Type B pancreatic cell (in vitro differentiated cells): ENCODE results near the gene GPR39. TPM values are rescaled to one million over a fixed set of nuclear protein-coding genes. Genes with fewer than 3 reads are reported as not detected.

Source experiments
- DNase-seq: peaks from one replicate; pipeline ENCODE4 v3.0.0; 2021; ENCODE audit warnings: mixed read lengths; ENCODE audit not compliant: unreplicated experiment; ENCODE audit errors: extremely low spot score
- H3K27ac Mint-ChIP-seq: 2 replicates; pipeline ENCODE4 v1.8.0; 2021; ENCODE audit warnings: mild to moderate bottlenecking, mixed read lengths
- H3K27me3 Mint-ChIP-seq: 2 replicates; pipeline ENCODE4 v1.8.0; 2021; ENCODE audit warnings: mixed read lengths
- H3K36me3 Mint-ChIP-seq: 2 replicates; pipeline ENCODE4 v1.8.0; 2021; ENCODE audit warnings: mixed read lengths
- H3K4me1 Mint-ChIP-seq: one replicate; pipeline ENCODE4 v1.8.0; 2021; ENCODE audit warnings: mixed read lengths; ENCODE audit not compliant: unreplicated experiment
- H3K4me3 Mint-ChIP-seq: 2 replicates; pipeline ENCODE4 v1.8.0; 2021; ENCODE audit warnings: mild to moderate bottlenecking, mixed read lengths
- H3K9me3 Mint-ChIP-seq: 2 replicates; pipeline ENCODE4 v1.8.0; 2021; ENCODE audit warnings: mixed read lengths
- CTCF ChIP-seq: fragments of 200-600 bp; sonication (generic); conservative IDR thresholded peaks from 2 replicates; pipeline ENCODE4 v1.5.0; 2021; ENCODE audit warnings: antibody characterized with exemption, mild to moderate bottlenecking
- total RNA-seq: library from RNA; stranded (reverse); gene quantifications from 2 replicates; pipeline ENCODE4 v1.2.1, GENCODE V29; 2021; ENCODE audit warnings: low replicate concordance

The GPR39 gene
- total RNA-seq, 1 donor from 2014 or later = 4.1 TPM

- Mint-ChIP-seq H3K27me3 (no peaks in the 10 kb centered on the region), H3K4me3 (no peak overlapping the region), H3K9me3 (no peaks in the 10 kb centered on the region), H3K36me3 (no peaks in the 10 kb centered on the region), H3K4me1 (peaks cover 17% of the 10 kb centered on the region), H3K27ac (no peak overlapping the region)
- no peak for DNase-seq
- no peak for TF ChIP-seq CTCF
Observed at GRCh38 chr2:132646540-132647108, 230.0 kb downstream of the GPR39 start.

GRCh38 chr2:132651115-132652045 lies 234.8 kb downstream of the GPR39 start:
- H3K36me3 Mint-ChIP-seq = no peaks in the 10 kb centered on the region
- peaks cover 16% of the 10 kb centered on the region for H3K4me1 Mint-ChIP-seq
- H3K27me3 Mint-ChIP-seq = peaks cover under 1% of the 10 kb centered on the region
- H3K9me3 Mint-ChIP-seq = no peaks in the 10 kb centered on the region
- TF ChIP-seq CTCF = peak; percentile 85
- no peak for DNase-seq
- no peak overlapping the region for H3K4me3 Mint-ChIP-seq
- H3K27ac Mint-ChIP-seq = peak overlapping the region; percentile 9

- peaks cover 20% of the 10 kb centered on the region for H3K4me1 Mint-ChIP-seq
- H3K27ac Mint-ChIP-seq = no peak overlapping the region
- H3K36me3 Mint-ChIP-seq = no peaks in the 10 kb centered on the region
- H3K9me3 Mint-ChIP-seq = no peaks in the 10 kb centered on the region
- DNase-seq = no peak
- no peak for TF ChIP-seq CTCF
- no peak overlapping the region for H3K4me3 Mint-ChIP-seq
- H3K27me3 Mint-ChIP-seq = peaks cover 4% of the 10 kb centered on the region
Observed at GRCh38 chr2:132652474-132652873, 235.9 kb downstream of the GPR39 start.

DNA sequence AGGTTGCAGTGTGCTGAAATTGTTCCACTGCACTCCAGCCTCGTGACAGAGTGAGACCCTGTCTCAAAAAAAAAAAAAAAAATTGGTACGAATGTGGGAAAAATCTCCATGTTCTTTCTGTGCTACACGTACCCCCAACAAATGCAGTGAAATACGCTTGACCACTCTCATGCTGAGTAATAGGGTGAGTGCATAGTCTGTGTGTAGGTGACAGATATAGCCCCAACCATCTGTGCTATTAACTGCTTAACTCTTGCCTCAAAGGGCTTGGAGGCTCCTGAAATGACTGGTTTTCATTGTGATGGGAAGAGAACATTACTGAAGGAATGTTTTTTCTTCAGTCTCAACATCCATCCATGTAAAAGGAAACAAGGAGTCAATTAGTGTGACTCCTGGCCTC lies 237.7 kb downstream of the GPR39 start:
- no peak for DNase-seq
- Mint-ChIP-seq H3K27ac (no peak overlapping the region), H3K9me3 (peaks cover 7% of the 10 kb centered on the region), H3K27me3 (peaks cover 4% of the 10 kb centered on the region), H3K4me1 (peaks cover 33% of the 10 kb centered on the region), H3K4me3 (no peak overlapping the region), H3K36me3 (peaks cover 6% of the 10 kb centered on the region)
- TF ChIP-seq CTCF = no peak

DNA sequence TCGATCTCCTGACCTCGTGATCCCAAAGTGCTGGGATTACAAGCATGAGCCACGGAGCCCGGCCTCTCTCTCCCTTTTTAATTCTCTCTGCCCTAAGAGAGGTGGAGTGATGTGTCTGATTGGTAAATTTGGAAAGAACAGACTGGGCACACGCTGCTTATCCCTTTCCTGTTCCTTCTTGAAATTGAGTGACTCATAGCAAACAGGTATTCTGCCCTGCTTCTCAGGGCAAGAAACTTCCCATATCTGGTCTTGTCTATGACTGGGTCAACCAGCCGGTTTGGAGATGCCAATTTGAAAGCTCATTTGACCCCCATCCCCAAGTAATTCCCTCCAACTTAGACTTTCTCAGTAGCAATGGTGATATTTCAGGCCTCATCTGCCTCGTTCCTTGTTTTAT lies 238.4 kb downstream of the GPR39 start:
- no peak for DNase-seq

More for the DNA sequence above, 238.4 kb downstream of the GPR39 start:
- H3K36me3 Mint-ChIP-seq = peaks cover 6% of the 10 kb centered on the region
- peaks cover 7% of the 10 kb centered on the region for H3K9me3 Mint-ChIP-seq
- peaks cover 33% of the 10 kb centered on the region for H3K4me1 Mint-ChIP-seq
- no peak for TF ChIP-seq CTCF
- H3K27me3 Mint-ChIP-seq = peaks cover 4% of the 10 kb centered on the region
- no peak overlapping the region for H3K27ac Mint-ChIP-seq
- H3K4me3 Mint-ChIP-seq = no peak overlapping the region
